Vagina (tissue), 2 donors: ENCODE data around the gene PRKCQ.

Experiments
- POLR2A ChIP-seq, 2 donors: fragments of 450-650 bp; IDR thresholded peaks; one replicate each; pipeline ENCODE4 v1.6.1; 2017; ENCODE audit warnings: antibody characterized with exemption in 2 of 2, mild to moderate bottlenecking in 2 of 2, moderate library complexity in 2 of 2
- POLR2AphosphoS5 ChIP-seq, 2 donors: sonication (generic); formaldehyde crosslinking; IDR thresholded peaks; one replicate each; pipeline ENCODE4 v1.9.0; 2017; ENCODE audit warnings: antibody characterized with exemption in 2 of 2, mild to moderate bottlenecking in 2 of 2, low read depth in 1 of 2; ENCODE audit not compliant: insufficient read depth in 1 of 2
- TF ChIP-seq, protein P1 (sequence below), 3 experiments: fragments of 450-650 bp in 2 of 3; fragments of 200-600 bp in 1 of 3; sonication (generic) in 1 of 3; IDR thresholded peaks; one replicate each; pipeline ENCODE4 v1.5.1; 2017 to 2019; ENCODE audit warnings: antibody characterized with exemption in 3 of 3, mild to moderate bottlenecking in 2 of 3, moderate library complexity in 2 of 3

DNA sequence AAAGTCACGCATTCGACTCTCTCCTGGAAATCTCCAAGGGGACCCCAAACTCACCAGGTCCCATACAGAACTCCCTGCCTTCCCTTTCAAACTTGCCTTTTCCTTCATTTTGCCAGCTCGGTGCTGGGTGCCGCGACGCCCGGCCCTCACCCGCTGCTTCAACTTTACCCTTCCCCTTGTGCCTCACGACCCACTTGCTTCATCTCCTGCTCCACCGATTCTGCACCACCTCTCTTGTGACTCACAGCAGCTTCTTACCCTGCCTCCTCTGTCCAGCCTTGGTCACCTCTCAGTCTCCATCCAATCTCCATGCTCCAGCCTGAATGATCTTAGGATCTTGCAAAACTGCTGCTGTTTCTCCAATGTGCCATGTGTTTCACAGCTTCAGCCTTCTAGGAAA lies 59.9 kb downstream of the PRKCQ start:
- TF ChIP-seq, protein P1, sequence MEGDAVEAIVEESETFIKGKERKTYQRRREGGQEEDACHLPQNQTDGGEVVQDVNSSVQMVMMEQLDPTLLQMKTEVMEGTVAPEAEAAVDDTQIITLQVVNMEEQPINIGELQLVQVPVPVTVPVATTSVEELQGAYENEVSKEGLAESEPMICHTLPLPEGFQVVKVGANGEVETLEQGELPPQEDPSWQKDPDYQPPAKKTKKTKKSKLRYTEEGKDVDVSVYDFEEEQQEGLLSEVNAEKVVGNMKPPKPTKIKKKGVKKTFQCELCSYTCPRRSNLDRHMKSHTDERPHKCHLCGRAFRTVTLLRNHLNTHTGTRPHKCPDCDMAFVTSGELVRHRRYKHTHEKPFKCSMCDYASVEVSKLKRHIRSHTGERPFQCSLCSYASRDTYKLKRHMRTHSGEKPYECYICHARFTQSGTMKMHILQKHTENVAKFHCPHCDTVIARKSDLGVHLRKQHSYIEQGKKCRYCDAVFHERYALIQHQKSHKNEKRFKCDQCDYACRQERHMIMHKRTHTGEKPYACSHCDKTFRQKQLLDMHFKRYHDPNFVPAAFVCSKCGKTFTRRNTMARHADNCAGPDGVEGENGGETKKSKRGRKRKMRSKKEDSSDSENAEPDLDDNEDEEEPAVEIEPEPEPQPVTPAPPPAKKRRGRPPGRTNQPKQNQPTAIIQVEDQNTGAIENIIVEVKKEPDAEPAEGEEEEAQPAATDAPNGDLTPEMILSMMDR (IDR thresholded peaks at IDR 0.05), result no peak
- TF ChIP-seq POLR2AphosphoS5 (IDR thresholded peaks at IDR 0.05; ENCODE audit: insufficient read depth in 1 of 2, low read depth in 1 of 2) (no peak), POLR2A (IDR thresholded peaks at IDR 0.05) (no peak)
